ENCODE data around the gene SAMD4A.
A peak's percentile ranks its signal among the peaks of the same experiment; 100 is the strongest.

Gene SAMD4A

DNA sequence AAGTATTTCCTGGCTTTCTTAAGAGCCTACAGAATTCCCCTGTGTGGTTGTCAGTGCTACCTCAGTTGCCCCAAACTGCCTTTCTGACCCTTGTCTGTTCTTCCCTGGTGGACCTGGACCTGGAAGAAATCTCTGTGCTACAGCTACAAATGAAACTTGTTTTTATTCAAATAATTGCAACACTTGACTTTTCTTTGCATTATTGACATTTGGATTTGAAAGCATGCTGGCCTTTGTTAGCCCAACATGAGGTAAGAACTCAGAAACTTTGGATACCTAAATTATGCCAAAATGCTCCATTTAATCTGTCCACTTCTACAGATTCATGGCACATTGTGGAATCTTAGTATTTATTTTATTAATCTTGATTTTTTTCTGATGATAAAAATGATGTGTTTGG, 142.9 kb downstream of the SAMD4A start:
- FAIRE-seq = no peak

DNA sequence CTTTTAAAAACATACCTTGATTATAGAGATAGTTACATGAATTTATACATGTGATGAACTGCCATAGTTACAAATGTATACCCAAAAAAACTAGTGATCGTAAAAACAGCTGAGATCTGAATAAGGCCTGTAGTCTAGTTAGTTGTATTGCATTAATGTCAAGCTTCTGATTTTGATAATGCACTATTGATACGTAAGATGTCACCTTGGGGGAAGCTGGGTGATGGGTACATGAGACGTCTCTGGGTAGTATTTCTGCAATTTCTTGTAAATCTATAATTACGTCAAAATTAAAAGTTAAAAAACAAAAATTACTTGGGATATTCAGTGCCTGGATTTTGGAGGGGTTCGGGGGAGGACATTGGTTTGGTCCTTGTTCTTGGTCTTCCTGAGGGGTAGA, 144.4 kb downstream of the SAMD4A start:
- no peak for FAIRE-seq

DNA sequence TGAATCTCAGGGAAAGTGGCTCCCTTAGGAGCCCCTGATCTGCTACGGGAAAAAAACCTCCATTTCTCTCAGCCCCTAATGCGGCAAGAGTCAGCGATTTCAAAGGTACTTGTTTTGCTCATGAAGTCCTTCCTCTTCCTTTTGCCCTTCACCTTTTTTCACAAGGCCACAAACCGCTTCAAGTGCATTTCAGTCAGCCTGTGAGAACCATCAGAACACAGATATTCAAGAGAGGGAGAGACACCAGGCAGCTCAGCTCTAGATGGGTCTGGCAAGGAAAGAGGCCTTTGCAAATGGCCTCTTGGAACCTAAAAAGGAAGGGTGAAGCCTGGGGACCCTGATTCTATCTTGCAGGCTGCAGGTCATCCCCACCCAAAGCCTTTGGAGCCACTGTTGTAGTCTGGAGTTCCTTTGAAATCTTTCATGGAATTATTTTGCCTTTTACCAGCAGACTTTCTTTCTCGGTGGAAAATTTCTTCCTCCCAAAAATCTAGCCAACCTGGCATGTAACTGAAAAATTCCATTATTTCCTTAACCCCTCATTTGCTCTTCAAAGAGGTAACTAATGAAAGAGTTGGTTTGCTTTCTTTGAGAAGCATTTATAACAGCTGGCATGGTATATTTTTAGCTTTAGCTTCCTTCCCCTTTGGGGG, 145.0 kb downstream of the SAMD4A start:
- FAIRE-seq = no peak

DNA sequence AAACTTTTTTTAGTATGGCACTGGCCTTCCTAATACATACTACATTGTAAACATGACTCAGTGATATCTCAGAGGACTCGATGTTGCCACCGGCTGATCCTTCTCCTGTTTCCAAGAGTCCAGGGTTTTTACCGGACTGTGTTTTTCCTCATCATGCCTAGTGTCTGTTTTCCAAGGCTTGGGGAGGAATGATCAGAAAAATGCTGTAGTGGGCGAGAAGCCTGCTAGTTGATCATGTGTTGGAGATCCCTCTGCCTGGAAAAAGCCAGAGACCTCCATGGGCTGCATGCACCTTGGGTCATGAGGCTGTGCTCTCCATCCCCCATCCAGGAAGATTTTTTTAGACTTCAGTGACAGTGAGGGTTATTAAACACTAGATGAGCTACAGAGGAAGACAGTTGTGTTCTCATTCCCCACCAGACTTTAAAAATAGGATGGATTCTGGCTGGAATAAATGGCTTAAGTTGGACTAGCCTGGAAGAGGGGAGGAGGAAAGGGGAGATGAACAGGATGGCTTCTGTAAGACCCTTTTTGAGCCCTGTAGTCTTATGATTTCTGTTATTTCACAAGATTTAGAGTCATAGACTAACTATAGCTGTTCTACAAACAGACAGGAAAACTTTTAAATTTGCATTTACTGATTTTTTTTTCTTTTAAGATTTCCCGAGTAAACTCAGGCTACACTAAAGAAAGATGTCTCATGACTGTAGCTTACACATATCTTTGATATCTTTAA, 145.7 kb downstream of the SAMD4A start:
- no peak for FAIRE-seq

DNA sequence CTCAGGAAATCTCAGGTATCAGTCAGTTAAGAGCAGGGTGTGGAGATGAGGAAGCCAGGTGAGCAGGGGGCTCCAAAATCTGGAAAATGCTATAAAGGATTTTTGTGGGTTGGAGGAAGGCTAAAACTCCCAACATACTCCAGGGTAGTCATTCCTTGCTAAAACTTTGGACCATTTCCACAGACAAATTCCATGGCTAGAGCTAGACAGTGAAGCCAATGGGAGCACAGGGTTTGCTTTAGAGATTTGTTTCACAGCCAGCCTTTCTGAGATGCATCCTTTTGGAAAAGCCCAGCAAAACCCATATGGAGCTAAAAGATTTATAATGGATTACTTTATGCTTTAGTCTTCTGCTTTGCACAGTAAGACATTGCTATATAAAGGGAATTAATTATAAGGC, 146.5 kb downstream of the SAMD4A start:
- no peak for FAIRE-seq

DNA sequence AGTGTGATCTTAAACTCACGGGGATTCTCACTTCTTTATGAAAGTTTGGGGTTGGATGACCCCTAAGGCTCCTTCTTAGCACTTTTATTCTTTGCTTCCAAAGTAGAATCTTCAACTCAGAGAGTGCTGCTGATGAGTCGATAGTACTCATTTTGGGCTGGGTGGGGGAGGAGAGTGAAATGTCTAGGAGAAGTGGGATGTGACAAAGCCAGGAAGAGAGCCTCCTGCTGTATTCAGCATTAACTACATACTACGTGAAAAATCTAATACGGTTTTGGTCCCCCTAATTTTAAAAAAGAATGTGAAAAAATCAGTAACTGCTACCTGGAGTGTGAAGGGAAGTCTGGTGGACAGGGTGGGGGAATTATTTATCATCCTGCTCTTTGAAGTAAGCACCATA, 148.3 kb downstream of the SAMD4A start:
- FAIRE-seq = no peak

DNA sequence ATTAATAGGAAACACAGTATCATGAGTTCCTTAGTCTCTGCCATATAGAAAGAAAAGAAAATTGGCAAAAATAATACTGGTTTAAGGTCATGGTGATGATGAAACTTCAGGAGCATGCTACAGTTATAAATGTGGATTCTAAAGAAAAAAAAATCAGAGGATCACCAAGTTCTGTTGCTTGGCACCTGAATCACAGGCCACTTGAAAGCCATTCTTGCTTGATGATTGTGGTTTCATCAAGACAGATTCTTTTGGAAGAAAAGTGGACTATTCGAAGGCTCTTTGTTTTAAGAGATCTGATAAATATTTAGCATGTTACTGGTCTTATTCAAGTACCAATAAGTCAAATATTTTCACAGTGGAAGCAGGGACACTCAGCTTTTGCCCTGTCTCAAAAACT, 148.9 kb downstream of the SAMD4A start:
- no peak for FAIRE-seq

DNA sequence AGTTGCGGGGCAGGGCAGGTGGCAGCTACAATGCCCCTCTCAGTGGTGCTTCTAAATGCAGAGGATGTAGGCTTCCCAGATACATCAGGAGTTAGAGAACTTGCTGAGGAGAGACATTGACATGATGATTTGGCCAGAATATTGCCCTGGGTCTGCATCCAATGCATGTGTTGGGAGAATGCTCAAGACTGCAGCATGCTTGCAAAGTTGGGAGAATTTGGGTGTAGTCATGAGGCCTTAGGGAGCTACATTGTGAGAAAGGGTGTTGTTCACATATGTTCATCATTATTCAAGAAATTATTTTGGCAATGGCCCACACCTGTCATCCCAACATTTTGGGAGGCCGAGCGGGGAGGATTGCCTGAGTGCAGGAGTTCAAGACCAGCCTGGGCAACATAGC, 149.9 kb downstream of the SAMD4A start:
- FAIRE-seq = no peak

DNA sequence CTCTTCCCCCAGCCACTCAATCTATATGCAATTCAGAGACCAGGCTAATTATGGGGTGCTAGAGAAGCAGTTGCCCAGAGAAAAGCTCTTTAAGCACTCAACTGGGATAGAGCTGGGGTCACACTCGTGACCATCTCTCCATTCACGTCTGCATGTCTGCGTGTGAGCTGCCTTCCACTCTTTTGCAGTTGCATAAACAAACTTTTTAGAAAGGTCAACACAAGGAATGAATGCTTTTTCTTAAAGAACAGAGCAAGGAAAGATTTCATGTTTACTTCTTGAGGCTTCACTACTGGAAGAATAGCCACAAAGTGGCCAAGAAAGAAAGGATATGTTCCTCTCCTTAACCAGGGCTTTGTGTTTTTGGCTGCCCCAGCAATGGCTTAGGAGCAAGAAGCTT, 151.1 kb downstream of the SAMD4A start:
- FAIRE-seq = no peak

DNA sequence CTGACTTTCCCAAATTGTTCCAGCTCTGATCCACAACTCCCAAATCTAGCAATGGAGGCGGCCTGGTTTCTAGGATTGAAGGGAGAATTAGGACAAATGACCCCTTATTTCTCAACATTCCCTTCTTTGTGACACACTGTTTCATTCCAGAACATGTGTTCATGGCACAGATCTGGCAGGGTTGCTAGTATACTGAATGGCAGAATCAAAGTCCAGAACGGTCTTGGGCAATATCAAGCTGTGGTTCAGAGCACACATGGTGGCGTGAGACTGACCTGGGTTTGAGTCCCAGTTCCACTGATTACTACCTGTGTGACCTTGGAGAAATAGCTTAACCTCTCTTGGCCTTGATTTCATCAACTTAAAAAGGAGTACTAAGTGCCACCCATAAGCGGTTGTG, 152.5 kb downstream of the SAMD4A start:
- no peak for FAIRE-seq

DNA sequence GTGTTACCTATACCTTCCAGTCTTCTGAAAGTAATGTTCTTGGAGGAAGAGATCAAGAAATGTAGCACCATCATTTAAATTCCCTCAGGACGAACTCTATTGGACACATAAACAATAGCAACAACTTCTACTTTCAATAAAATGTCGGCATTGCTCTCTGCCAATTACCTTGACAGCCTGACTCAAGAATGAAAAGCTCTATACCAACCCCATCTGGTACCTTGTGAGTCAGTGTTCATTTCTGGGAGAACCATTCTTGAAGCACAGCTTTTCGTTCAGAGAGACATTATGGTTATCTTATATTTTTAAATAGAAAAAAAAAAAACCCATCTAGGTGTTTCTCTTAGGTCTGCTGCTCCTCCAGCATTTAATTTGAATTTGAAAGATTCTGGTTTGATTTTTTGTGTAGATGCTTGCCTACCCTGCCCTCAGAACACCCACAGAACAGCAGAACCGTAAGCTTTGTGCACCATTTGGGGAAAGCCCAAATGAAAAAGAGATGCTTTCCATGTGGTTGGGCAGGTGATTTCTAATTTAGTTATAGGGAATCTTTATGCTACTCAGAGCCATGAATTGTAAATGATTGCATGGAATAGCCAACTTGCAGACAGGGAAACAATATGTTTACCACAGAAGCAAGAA, 156.0 kb downstream of the SAMD4A start:
- no peak for FAIRE-seq

DNA sequence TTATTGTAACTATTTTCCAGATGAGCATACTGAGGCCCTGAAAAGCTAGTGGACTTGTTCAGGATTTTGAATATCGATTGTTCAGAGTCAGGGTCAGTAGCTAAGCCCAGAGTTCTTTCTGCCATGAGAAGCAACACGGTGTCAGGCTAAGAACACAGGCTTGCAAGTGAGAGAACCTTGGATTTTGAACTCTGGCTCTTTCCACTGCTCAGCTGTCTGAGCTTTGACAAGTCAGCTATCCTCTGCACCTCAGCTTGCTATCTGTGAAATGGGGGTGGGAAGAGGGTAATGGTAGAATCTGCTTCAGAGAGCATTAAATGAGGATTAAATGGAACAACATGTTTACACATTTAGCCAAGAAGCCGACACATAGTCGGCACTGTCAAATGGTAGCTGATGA, 157.2 kb downstream of the SAMD4A start:
- FAIRE-seq = no peak

DNA sequence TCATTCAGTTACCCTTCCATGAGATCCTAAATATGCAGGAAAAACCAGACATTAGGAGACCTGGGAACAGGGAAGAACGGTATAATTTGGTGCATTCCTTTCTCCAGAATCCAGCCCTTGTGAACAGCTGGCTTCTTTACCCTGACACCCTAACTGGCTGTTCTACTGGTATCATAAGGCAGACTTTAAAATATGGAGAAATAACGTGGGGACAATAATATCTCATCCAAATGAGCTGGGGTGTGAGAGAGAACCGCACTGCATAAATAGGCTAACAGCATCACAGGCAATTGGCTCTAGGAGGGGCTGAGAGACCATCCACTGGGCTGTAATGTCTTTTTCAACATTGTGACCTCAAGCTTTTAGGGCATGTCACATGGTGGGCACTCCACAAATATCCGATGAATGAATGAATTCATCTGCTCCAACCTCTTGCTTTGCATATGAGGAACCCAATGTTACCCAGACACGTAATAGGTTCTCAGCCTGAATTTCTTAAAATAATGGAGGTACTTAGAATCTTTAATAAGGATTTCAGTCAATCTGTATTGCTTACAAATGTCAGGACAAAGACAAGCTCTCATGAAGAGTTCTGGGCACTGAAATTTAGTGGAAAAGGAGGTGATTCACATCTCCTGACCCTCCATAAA, 157.9 kb downstream of the SAMD4A start:
- no peak for FAIRE-seq

DNA sequence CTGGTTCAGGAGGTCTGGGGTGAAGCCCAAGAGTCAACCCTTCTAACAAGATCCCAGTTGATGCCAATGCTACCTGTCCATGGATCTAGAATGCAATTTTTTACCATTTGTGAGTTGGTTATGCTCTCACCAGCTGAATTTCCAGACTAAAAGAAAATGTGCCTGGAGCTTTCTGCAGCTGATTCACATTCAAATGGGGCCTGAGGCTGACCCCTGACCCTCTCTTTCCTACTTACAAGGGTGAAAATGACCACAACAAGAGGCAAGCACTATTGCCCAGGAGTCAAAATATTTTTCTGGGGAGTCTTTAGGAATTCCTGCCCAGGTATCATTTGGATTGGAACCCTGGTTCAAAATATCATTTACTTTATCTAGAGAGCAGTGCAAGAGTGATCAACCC, 159.1 kb downstream of the SAMD4A start:
- no peak for FAIRE-seq

DNA sequence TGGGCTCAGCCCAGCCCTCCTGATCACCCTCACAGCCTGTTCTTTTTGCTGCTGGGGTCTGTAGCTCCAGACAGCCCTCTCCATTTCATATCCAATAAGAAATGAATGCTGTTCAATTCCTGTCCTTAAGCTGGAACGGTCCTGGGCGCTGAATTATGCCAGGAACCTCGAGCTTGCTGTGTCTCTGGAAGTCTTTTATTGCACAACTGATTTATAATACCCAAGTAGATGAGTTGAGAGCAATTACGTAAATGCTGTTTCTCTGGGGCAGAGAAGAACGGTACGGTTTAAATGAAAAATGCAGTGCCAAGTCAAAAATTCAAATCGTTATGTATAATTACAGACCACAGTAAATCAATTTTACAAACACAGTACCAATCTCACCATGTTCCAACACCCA, 161.0 kb downstream of the SAMD4A start:
- no peak for FAIRE-seq

DNA sequence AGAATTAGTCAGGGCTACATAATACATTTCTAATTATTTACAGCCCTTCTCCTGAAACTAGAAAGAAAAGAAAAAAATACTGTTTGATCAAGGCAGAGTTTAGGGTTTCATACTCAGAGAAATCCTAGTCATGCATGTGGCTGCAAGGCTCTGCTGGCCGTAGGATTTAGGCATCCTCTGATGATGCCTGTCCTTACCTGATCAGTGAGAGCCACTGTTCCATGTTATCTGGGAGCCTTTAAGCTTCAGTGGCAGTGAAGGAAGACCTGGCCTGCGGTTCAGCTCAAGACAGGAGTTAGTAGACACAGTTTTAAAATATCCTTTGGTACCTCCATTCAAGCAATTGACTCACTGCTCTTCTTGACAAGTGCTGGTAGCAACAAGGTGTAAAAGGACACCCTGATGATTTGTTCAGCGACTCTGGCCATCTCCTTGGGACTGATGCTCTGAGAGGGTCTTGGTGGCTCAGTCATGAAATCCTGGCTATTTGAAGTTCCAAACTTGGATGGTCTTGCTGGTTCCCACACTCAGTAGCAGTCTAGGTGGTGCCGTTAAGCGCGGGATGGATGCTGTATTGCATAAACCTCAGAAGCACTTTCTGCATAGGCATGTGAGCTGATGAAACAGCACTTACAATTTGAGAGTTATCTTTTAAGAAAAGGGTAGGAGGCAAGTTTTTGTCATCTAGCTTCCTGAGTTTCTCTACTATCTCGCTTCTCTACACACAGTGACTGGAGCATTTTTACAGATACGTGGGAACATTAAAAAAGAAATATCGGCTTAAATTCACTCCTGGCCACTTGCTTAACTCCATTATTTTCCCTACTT, 162.0 kb downstream of the SAMD4A start:
- FAIRE-seq = no peak

DNA sequence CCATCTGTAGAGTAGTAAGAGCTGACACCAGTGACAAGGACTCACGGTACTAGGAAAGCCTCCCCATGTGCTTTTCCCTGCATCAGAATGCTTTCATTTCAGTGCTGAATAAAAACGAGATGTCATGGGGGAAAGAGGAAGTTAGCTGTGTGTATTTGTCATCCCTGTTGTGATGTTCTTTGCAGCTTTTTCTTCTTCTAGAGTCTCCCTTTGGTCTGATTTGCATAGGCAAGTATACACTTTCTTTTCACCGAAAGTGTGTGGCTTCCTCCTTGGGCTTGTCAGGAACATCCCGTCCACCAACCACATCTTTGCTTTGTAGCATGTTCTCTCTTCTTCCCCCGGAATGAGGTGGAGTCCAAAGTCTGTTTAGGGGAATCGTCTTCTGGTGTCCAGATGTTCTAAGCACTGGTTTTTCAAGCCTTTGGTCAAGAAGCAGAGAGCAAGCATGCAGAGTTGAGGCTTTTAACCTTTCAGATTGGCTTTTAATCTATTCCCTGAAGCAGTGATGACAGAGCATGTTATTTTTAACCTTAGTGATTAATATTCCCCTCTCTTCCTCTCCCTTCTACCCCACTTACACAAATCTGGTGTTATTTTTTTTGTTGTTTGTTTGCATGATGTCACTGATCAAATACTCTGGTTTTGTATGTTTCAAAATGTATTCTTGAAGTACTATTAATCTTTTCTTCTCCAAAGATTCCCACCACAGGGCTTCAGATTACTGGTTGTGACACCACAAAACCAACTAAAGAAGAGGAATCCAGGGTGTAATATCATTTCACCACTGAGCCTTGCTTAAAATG, 163.4 kb downstream of the SAMD4A start:
- peak; percentile 89 for FAIRE-seq

DNA sequence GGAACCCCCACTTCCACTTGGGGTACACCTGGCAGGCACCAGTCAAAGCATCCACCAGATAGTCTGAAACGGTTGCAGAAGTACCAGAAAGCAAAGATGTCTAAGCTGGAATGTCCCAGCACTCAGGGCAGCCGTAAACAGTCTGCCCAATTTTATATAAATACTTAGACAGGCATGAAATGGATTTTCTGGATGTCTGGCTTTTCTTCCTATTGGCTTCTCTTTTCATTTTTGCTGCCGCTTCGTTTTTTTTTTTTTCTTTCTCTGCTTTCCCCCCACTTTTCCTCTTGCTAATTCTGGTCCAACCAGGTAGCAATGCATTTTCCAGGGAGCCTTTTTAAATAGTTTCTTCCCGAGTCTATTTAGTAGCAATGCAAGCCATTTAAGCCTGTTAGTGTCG, 168.0 kb downstream of the SAMD4A start:
- no peak for FAIRE-seq

DNA sequence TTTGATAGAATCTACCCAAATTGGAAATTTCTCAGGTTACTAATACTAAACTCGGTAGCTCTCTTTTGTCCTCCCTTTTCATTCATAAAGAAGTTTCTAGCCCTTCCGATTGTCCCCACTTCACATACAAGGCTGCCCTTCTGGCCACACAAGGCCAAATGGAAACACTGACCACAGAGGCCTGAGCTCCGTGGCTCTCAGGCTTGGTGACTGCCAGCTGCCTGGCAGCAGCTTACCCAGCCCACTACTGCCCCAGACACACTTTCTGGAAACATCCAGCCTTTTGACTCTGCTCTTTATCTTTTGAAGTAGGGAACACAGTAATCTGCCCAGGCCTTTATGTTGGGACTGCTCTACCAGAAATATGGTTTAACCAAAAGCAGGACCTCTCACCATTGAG, 168.5 kb downstream of the SAMD4A start:
- FAIRE-seq = no peak

DNA sequence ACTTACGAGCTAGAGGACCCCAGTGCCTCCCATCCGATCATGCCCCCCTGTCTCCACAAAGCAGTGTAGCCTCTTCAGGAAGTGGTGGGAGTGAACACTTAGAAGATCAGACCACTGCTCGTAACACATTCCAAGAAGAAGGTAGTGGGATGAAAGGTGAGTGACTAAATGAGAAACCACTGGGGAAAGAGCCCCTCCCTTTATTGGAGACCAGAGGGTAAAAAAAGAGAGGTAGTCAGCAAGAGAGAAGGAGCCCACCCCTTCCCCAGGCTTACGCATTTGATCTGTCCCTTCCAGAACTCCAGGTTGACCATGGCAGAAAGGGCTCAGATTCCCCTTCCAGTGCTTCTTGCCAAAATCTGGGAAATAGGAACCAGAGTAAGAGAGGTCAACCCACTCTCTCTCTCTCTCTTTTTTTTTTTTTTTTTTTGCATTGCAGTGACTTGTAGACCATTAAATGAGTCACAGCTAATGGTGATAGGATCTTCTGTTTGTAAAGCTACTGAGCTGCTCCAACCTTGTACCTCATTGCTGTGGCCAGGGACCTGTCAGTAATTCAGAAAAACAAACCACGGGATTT, 170.3 kb downstream of the SAMD4A start:
- FAIRE-seq = no peak

DNA sequence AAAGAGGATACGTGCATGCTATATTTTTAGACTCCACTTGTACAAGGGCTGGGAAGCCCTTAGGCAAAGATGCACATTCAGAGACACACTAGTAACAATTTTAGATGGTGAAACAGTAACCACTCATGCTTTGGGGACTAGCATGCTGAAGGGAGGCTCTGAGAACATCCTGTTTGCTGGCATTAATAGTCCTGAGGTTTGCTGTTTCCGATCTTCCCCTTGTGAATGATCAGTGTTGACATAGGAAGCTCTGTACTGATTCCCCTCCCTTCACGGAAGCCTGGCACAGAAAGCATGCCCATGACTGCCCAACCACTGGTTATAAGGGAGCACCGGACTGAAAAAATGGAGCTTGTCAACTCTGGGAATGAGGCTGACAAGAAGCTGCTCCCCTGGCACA, 171.1 kb downstream of the SAMD4A start:
- no peak for FAIRE-seq

DNA sequence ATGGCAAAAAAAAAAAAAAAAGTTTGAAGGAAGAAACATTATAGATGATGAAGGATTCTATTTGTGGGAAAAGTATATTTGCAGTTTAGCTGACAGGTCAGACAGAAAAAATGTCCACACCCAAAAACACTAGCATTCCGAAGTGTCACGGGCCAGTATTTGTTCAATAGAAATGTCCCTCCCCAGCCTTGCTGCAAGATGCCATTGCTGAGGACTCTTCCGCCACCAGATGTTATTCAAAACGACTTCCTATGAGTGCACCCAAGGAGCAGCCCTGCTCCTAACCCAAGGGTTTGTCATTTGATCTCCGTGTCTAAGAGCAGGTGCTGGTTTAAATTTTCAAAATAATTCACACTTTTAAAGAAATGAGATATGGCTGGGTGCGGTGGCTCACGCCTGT, 172.6 kb downstream of the SAMD4A start:
- FAIRE-seq = no peak
